ELR (cell line): ENCODE measurements around the gene FAM83E.
"Not testable (repeated sequence)": the region's sequence is repeated elsewhere in the genome, so short reads cannot be mapped to it uniquely, and the experiment has no call there.

Experiments used
- DNase-seq: peaks from one replicate; pipeline ENCODE4 v3.0.0-alpha.2; 2015; ENCODE audit warnings: low read depth

FAM83E gene

GRCh38 chr19:48614436-48615230 lies at the start of gene FAM83E:
Gene FAM83E (minus strand): TSS chr19:48615076. CDS start chr19:48613372, 1,704 bp downstream.
- DNase-seq, result peak; percentile 54

DNA sequence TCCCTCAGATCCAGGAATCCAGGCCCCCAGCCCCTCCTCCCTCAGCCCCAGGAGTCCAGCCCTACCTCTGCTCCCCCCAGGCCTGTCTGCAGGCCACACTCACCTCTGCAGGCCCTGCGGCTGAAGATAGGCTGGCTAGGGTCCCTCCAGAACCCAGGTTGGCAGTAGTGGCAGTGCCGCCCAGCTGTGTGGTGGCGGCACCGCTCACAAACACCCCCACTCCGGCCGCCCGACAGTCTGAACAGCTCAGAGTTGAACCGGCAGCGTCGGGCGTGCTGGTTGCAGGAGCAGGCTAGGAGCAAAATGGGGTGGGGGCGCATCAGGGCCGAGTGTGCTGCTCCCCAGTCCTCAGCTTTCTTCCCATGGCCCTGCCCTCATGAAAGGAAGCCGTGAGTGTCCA lies 49.6 kb upstream of the FAM83E start:
- no peak for DNase-seq

DNA sequence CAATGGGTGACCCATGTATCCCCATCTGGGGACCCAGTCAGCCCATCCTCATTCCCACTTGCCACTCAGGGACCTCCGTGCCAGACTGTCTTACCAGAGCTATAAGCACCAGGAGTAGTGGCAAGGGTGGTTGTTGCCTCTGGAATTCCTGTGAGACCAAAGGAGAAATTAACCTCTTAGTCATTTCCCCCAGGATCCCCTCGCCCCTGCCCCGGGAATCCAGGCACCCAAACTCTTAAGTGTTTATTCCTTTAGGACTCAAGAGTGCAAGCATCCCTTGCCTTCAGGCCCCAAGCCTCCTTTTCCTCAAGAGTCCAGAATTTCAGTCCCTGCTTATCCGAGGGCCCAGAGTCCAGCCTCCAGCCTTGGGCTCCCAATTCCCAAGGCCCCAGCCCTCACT lies 48.8 kb upstream of the FAM83E start:
- no peak for DNase-seq

- DNase-seq, result no peak
Measured at GRCh38 chr19:48661711-48662090, 46.8 kb upstream of the FAM83E start.

- DNase-seq, result peak; percentile 91
Measured at GRCh38 chr19:48660852-48661710, 46.2 kb upstream of the FAM83E start.

GRCh38 chr19:48659768-48660167 lies 44.9 kb upstream of the FAM83E start:
- peak; percentile 26 for DNase-seq

GRCh38 chr19:48658483-48658882 lies 43.6 kb upstream of the FAM83E start:
- DNase-seq, result no peak

DNA sequence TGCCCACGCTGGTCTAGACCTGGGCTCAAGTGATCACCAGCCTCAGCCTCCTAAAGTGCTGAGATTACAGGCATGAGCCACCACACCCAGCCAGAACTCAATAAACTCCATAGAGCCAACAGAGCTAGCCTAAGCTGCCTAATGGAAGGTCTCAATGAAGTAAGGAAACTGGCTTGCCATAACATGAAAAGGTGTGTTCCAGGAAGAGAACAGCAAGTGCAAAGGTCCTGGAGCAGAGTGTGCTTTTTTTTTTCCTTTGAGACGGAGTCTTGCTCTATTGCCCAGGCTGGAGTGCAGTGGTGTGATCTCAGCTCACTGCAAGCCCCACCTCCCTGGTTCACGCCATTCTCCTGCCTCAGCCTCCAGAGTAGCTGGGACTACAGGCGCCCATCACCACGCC lies 43.0 kb upstream of the FAM83E start:
- DNase-seq, result not testable (repeated sequence)

DNA sequence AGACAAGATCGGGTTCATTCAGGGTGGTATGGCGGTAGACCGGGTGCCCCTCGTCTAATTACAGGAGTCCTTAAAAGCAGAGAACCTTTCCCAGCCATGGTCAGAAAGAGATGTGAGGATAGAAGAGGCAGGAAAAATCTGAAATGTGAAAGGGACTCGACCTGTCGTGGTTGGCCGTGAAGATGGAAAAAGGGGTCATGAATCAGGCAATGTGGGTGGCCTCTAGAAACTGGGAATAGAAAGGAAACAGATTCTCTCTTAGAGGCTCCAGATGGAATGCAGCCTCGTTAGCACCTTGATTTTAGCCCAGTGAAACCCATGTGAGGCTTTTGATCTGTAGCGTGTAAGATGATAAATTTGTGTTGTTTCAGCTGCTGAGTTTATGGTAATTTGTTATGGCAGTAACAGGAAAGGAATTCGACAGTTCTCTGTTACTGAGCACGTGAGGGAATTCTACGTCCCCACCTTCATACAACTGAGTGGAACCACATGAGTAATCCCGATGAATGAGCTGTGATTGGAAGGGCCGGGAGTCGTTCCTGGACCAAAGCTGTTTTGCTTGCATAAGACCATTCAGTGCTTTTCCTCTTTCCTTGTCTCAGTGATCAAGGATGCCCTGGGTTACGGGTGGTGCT lies 42.1 kb upstream of the FAM83E start:
- DNase-seq, result peak; percentile 94

DNA sequence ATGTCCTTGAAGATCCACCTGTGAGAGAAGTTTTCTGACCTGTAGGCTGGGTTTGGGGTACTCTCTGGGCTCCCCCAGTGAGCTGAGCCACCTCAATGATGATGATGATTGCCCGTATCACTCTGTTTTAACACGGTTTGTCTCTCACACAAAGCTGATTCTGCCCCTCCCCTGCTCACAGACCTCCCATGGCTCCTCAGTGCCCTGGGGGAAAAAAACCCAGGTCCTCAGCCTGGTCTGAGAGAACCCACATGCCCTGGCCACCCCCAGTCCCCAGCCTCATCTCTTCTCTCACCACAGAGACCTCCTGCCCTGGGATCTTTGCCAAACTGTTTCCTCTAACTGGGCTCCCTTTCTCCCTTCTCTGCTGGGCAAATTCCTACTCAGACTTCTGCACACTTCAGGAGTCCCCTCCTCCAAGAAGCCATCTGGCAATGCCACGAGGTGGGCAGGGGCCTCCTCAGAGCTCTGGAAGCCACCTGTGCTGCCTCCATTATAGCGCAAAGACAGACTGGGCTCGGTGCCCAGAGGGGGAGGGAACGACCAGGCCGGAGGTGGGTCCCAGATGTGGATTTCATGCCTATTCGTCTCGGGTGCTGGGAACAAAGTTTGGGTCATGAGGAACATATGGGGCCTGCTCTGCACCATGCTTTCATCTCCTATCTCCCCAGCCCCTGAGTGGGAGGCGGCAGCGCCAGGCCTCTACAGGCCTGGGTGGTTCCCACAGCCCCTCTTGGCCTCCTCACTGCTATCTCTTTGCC lies 39.6 kb upstream of the FAM83E start:
- DNase-seq, result no peak

DNA sequence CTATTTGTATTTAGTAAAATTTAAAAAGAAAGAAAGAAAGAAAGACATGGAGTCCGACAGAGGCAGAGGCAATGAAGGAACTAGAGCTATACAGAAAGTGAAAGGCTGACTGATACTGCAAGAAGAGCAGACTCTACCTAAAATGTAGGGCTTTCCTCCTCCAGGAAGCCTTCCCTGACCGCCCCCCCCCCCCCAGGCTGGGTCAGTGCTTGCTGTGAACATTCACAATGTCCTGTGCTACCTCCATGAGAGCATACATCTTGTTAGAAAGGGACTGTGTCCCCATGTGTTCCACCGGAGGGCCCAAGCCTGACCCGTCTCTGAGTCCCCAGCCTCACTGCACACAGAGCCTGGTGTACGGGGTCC lies 36.8 kb upstream of the FAM83E start:
- no peak for DNase-seq

- no peak for DNase-seq
Measured at GRCh38 chr19:48650974-48651682, 36.3 kb upstream of the FAM83E start.

DNA sequence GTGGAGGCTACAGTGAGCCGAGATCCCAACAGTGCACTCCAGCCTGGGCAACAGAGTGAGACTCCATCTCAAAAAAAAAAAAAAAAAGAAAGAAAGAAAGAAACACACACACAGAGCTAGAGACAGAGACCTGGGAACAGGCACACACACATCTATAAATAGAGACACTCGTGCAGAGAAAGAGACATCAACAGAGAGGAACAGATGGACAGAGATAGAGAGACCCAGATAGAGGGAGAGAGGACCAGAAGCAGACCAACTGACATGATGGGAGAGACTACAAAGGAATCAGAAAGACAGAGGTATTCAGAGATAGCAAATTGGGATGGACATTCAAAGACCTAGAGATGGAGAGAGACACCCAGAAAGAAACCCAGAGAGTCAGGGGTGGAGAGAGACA lies 33.3 kb upstream of the FAM83E start:
- no peak for DNase-seq

DNA sequence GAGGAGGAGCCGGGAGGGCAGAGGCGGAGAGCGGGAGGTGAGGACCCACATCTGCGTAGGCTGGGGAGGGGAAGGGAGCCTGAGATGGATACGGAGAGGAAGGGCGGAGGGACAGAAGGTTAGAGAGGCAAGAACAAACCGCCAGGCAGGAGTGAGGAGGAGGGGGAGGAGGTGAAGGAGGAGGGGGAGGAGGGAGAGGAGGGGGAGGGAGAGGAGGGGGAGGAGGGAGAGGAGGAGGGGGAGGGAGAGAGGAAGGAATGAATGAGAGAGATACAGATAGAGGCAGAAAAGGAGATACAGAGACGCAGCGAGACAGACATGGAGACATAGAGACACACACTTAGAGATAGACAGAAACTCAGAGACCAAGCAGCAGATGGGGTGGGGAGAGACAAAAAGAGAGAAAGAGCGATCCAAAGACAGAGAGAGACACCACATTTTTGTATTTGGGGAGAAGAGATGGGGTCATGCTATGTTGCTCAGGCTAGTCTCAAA lies 31.9 kb upstream of the FAM83E start:
- DNase-seq, result no peak

GRCh38 chr19:48646001-48646721 lies 31.3 kb upstream of the FAM83E start, which contains the start of gene CA11:
Gene CA11 (minus strand): TSS chr19:48646187. CDS start chr19:48645632, 555 bp downstream.
- DNase-seq, result peak; percentile 87

DNA sequence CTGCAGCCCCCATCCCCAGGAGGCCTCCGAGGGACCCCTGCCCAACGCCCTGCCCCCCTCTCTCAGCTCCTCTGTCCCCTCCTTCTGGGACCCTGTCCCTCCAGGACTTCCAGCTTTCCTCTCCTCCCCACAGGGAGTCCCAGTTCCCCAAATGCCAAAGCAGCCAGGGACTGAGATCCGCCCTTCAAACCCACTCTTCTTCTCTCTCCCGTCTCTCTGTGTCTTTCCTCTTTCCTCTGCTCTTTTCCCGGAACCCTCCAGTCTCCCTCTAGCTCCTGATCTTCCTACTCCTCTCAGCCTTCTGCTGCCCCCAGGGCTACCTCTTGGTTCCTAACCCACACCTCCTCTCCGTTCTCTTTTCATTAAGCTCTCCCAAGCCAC lies 30.7 kb upstream of the FAM83E start:
- no peak for DNase-seq

GRCh38 chr19:48644839-48645619 lies 30.2 kb upstream of the FAM83E start:
- peak; percentile 75 for DNase-seq

DNA sequence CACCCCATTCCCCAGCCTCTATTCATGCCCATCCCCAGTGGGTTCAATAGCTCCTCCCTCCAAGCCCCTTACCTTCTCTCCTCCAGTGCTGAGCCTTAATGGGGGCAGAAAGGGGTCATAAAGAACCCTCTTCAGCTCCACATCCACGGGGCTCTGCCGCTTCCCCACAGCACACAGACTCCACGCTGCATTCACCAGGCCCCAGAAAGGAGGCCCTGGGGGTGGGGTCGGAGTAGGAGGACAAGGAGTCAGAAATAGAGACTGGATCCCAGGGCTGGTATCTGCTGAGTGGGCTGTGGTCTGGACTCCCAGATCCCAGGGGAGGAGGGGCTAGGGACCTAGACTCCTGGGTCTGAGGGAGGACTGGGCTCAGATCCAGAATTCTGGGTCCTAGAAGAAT lies 29.5 kb upstream of the FAM83E start:
- DNase-seq, result no peak

GRCh38 chr19:48642862-48643261 lies 28.0 kb upstream of the FAM83E start:
- no peak for DNase-seq

DNA sequence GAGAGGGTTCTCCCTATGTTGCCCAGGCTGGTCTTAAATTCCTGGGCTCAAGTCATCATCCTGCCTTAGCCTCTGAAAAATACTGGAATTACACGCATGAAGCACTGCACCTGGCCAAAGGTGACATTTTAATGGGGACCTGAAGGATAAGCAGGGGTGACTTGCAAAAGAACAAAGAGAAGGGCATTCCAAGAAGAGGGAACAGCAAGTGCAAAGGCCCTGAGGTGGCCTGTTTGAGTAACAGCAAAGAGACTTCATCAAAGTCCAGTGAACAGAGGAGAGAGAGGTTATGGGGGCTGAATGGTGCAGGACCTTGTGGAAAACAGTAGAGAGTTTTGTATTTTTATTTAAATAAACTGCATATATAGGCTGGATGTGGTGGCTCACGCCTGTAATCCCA lies 27.0 kb upstream of the FAM83E start:
- DNase-seq, result no peak
